GM19238 (cell line): ENCODE data around the gene ARHGAP6.
A peak's percentile ranks its signal among the peaks of the same experiment; 100 is the strongest.

ENCODE experiments used
- DNase-seq: peaks from one replicate; pipeline ENCODE4 v3.0.0; 2011; ENCODE audit warnings: low spot score; ENCODE audit not compliant: insufficient read length

ARHGAP6 gene

DNA sequence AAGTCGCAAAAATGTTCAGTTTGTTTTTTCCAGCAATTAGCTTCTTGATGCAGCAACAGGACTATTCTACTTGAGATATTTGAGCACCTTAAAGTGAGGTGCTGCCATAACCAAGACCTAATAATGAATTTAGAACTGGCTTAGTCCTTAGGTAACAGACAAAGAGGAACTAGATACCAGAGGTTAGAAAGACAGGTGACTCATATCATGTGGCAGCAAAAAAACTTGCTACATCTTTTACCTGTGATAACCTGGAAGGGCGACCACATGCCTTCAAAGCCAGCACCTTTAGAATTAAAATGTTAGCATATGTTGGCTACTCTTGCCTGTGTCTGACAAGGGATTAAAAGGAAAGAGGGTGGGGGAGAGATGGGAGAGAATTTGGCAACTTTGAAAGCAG, 90.4 kb downstream of the ARHGAP6 start:
- DNase-seq: no peak

DNA sequence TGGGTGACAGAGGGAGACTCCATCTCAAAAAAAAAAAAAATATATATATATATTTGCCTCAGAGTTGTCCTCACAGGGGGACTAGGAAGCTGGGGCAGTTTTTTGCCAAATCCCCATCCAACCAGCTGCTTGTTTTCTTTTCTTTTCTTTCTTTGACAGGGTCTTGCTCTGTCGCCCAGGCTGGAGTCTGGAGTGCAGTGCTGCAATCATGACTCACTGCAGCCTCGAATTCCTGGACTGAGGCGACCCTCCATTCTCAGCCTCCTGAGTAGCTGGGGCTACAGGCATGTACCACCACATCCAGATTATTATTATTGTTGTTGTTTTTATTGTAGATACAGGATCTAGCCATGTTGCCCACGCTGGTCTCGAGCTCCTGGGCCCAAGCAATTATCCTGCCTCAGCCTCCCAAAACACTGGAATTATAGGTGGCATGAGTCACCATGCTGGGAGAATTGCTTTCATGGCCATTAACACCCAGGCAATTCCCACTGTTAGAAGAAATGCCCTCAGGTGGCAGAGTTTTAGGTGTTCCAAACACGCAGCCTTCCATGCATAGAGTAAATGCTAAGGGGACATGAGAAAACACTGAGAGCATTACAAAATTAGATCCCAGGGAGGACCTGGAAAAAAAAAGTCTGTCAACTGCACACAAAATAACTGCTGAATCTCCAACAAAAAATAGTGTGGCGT, 98.0 kb downstream of the ARHGAP6 start:
- DNase-seq: no peak

DNA sequence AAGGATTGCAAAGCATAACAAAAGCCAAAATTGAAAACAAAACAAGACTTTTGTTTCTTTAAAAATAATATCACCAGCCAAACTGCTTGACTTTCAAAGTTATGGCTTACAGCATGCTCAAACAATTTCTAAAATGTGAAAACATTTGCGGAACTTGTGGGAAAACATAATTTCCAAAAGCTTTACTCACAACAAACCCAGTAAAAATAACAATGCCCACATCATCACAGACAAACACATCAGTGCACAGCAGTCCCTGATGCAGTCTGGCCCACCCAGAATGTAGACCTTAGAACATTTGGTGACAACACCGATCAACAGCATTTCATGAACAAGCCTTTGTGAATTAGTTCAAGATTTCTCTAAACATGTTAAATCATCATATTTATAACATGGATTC, 98.9 kb downstream of the ARHGAP6 start:
- no peak for DNase-seq

DNA sequence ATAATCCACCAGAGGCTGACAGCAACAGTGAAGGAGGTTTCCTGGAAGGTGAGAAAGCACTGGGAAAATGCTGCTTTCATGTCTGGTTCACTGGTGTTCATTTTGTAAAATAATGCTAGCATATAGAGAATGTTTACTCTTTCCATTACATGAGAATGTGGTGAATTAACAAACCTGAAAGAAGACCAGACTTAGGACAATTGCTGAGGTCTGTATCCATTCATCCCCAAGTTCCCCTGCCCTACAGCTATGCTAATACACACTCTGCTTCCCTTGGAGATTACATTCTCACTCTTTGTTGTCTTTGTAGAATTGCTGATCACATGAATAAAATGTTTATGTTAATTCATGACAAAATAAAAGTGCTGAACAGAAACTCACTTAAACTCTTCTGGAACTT, 99.5 kb downstream of the ARHGAP6 start:
- DNase-seq: no peak

DNA sequence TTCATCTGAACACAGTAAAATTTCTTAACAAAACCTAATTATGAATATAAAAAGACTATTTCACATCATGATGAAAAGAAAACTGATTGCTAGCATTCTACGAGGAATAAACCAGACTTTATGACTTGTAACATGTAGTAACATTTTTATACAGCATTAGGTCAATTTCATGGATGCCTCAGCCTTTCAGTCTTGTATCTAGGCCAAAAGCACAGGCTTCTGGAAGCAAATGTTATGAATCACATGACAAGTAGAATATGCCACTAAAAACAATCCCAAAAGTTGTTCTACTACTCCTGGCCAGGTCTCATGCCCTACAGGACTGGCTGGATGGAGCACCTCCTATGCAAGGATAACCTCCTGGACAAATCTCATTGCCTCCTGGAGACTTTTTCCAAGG, 101.2 kb downstream of the ARHGAP6 start:
- no peak for DNase-seq

DNA sequence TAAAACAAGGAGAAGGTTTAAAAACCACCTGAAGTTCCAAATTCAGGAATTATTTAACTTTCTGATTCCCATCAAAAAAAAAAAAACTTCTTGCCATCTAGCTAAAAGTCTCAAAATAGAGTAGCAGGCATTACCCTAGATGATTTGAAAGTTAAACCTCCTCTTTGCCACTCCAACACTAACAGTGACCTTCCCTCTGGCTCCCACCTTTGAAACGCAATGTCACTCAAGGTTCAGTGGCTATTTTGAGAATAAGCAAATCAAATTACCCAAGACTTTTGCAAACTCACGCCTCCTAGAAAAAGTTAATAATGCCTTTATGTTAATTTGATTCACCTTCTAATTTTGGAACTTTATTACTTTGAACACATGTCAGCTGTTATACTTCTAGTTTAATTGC, 103.2 kb downstream of the ARHGAP6 start:
- no peak for DNase-seq

DNA sequence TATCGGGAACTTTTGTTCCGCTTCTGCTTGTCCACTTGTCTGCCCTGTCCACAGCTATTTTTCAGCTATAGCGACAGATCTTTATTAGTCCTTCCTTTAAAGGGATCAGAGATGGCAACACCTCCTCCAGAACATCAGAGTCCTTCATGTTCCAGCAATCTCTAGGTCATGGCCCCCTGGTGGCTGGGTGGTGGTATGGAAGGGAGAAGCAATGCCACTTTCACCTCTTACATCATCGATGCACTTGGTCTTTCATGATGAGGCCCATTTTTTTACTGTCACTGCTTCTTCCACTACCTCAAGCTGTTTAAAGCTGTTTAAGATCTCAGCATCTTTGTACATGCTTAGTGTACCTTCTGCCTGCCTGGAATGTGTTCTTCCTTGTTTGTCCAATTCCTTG, 106.7 kb downstream of the ARHGAP6 start:
- DNase-seq: no peak

DNA sequence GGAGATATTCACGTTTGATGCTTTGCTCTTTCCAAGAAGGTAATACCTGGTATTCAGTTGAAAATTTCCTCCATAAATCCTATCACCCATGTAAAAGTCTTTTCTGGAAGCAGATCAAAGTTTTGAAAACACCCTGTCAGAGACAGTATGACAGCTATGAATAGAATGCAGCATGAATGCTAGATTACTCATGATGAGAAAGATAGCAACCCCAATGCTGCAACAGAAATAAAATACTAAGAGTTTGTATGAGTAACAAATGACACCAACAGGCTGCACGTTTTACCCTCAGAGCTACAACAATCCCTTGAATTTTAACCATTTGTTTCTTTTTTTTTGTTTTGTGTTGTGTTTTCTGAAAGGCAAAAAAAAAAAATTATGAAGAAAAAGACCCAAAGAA, 108.6 kb downstream of the ARHGAP6 start:
- no peak for DNase-seq

DNA sequence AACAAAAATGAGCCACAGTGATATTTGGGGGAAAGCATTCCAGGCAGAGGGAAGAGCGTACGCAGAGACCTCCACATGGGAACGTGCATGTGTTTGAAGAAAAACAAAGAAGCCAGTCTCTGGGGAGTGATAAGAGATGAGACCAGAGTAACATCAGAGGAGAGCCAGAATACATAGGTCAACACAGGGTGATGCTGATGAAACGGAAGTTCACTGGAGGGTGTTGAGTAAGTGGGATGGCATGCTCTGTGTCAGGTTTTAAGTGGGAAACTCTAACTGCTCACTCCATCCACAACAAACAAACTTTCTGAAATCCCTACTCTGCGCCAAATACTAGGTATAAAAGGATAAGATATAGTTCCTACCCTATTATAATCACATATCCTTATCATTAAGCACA, 110.0 kb downstream of the ARHGAP6 start:
- no peak for DNase-seq

DNA sequence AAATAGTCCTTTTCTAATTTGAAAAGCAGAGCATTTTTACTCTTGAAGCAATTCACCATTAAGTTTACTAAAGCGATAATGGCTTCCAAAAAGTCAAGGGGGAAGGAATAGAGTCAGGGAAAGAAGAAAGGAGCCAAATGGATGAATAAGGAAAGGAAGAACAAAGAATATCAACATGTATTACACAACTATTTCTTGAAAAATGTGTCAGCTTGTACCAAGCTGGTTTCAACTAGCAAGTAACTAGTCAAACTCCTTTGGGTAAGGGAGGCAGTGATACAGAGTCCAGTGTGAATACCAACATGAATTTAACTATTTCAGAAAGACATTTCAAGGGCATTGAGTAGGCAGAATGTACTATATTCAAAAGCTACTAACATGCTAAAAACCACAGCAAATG, 112.1 kb downstream of the ARHGAP6 start:
- no peak for DNase-seq

DNA sequence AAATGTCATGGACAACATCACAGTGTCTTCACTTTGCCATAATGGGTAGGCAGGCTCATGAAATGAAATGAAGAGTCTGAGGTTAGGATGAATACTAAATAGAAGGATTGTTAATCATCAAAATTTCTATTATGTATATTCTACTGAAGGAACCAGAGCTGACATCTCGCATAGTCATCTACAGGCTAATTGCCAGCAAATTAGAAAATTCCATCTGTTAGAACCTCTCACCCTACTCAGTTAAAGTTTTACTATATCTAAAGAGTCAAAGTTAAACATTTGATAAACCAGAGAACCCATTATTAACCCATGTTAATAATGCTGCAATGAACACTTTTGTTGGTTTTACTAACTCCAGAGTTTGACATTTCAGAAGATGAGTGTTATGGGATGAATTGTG, 114.6 kb downstream of the ARHGAP6 start:
- no peak for DNase-seq

DNA sequence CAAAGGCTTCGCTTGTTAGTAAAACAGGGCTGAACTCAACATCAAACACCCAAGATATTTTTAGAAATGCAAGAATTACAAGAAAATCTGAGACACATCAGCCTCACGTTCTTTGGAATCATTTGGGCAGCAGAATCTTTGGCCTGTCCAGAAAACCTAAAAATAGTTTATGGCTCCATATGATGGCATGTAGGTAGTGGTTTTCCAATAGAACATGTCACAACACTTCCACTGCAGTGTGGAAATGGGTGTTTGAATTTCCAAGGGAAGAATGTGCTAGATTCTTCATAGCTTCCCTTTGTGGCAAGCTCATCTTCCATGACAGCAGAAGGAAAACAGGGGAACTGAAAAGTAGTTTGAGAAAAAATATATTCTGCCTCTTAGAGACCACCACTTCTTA, 118.8 kb downstream of the ARHGAP6 start:
- no peak for DNase-seq

DNA sequence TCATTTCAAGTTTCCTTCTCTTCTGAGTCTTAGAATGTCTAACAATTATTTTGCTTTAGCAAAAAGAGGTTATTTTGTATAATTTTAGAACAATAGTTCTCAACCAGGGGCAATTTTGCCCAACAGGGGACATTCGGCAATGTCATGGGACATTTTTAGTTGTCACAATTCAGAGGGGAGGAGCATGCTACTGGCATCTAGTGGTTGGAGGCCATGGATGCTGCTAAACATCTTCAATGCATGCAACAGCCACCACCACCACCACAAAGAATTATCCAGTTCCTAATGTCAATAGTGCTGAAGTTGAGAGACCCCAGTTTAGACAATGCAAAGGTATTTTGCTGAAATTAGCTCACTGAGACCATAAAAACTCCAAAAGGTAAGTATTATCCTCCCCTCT, 122.5 kb downstream of the ARHGAP6 start:
- DNase-seq: no peak

DNA sequence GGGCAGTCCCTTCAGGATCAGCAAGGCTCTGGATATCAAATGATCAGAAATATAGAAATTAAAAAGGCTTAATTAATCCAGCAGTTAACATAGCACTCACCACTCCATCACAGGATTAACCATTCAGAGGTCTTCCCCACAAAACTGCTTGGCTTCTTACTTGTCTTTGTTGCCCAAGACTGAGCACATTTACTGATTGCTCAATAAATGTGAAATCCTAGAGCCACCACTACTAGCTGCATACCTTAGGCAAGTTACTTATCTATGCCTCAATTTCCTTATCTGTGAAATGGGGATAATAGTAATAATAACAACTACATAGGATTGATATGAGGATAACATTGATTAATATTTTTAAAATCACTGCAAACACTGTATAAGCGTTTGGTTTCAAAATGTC, 124.2 kb downstream of the ARHGAP6 start:
- no peak for DNase-seq

DNA sequence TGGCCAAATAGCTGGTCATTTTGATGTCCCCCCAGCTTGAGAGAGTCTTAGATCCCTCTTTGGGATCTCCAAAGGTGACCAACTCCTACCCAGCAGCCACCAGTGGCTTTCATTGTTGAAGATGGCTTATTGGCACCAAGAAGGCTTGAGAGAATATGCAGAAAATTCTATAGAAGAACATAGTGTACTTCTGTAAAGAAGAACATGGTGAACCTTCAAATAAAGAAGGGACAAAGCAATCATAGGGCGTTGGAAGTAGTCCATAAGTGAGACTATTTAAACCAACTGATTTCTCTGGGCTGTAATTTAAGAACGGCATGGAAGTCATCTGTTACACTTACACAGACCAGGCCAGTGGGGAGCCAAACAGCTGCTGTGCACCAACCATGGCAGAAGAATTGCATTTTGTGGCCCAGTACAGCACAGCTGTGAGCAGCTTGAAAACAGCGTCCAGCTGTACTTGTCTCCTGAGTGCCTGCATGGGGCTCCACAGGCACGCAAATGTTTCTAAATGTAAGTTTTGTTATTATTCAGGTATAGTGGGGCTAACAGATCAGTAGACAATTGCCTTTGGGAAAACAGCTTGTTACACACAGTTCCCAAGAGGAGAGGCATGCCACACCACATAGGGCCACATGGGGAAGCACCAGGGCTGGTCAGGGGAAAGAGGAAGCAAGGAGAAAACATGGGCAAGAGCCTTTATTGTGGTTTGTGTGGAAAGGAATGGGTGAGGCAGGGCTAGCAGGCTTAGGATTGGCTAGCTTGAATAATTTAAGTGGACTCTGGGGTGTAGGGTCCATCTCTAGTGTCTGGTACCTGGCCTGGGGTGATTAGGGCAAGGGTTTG, 125.0 kb downstream of the ARHGAP6 start:
- no peak for DNase-seq

DNA sequence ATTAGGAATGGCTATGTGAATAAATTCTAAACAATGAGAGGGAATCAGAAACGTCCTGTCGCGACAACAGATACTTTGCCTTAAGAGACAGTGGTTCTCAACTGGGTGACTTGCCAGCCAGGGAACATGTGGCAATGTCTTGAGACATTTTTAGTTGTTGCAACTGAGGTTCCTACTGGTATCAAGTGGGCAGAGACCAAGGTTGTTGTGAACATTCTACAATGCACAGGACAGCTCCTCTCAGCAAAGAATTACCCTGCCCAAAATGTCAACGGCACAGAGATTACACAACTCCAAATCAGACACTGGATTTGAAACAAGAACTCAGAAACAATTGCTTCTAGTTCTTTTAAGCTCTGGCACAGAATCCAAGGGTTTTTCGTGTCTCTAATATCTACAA, 128.6 kb downstream of the ARHGAP6 start:
- no peak for DNase-seq

DNA sequence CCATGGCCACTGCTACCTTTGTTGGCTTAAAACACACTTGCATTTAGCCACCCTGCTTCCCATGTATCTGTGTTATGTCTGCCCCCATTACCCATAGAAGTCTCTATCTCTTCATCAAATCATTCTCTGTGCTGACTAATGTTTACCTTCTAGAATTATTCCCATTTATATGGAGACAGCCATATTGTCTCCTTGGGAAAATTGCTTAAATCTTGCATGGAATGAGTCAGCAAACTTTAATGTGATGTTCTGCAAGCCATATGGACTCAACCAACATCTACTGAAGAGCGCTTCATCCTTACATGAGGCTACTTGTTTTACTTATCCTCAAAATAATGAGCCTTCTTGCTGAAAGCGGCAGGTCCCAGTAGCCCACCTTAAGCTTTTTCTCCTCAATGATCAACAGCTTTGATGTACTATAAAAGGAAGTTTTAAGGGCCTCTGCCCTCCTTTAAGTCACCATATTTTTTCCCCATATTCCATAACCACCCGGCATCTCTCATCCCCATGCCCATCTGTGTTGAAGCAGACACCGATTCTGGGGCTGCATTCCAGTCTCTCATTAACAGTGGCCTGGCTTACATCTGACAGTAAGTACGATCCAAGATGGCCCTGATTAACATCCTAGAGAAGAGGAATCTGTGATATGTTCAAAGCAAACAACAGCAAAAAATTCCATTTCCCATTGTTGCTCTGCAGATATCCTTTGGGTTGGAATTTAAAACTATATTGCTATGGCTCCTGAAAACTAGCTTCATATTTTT, 130.4 kb downstream of the ARHGAP6 start:
- DNase-seq: no peak

DNA sequence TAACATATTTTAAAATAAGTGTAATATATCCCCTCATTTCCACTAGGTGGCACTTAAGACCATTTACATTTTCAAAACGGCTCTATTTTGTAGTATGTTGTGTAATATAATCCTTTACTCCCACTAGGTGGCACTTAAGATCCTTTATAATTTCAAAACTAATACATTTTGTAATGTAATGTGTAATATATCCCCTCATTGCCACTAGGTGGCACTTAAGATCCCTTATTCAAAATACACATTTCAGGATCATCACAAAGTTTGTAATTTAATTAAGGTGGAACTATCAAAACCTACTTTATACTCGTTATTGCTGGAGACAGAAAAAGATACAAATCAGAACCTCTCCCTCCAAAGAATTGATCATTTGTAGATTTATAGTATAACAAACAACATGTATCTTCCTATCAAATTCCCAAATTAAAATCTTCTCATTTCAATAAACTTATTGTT, 132.5 kb downstream of the ARHGAP6 start:
- DNase-seq: peak; percentile 13

DNA sequence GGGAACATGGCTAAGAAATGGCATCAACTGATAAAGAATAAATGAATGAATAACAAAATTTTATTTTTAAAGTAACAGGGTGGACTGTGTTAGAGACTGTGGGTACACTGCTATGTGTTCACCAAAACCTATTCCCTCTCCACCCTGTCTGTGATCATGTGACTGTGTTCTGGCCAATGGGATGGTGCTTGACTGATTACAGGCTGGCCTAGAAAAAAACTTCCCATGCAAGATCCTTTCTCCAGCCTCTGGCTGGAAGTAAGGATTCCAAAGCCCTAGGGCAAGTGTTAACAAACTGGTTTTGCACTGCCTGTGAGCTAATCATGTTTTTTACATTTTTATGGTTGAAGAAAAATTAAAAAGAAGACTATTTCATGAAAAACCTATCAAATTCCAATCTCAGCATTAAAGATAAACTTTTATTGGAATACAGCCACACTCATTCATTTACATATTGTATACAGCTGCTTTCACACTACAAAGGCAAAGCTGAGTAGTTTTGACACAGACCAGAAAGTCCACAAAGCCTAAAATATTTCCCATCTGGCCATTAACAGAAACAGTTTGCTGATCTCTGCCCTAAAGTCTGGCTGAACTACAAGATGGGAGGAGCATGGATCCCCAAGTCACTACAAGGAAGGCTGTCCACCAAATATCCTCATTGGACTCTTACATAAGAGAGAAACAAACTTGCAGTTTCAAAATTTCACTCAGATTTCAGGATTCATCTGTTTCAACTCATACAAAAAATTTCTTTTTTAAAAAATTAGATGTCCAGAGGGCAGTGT, 133.2 kb downstream of the ARHGAP6 start:
- no peak for DNase-seq

DNA sequence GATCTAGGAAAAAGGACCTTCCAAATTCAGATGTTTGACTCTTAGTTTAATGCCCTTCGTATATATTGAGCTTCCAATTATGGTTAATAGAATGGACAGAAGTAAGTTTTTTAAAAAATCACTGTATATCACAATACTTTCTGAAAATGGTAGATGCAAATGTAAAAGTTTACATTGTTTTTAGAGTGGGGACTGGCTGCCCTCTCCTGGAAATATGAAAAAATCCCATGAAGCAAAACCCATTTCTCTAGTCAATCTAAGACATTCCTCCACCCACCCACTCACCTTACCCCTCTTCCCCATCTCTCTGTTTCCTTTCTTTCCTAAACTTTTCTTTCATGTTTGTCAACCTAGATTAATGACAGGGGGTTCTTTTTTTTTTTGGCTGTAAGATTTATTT, 134.5 kb downstream of the ARHGAP6 start:
- DNase-seq: no peak

DNA sequence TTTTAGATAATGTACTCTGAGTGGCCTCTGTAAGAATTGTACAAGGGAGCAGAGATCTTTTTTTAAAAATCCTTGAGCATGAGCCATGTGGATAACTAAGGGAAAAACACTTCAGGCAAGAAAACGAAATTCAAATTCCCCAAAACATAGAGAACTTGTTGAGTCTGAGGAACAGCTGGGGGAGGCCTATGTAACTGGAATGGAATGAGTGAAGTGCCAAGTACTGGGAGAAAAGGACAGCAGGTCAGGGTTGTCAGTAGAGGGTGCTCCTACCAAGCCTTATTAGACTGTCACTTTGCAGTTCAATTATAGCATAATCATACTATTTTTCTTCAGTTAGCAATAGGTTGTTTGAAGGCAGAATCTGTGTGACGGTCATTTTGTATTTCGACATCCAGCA, 135.1 kb downstream of the ARHGAP6 start:
- no peak for DNase-seq
